HepG2 (cell line): ENCODE results near the gene GPALPP1. TPM values are rescaled to one million over a fixed set of nuclear protein-coding genes. Genes with fewer than 3 reads are reported as not detected.

Experiments
- ATAC-seq: fragments of 200-7000 bp; cut with Tn5 transposase; 3 replicates; pipeline ENCODE4 v1.9.1; 2020; ENCODE audit warnings: mild to moderate bottlenecking, moderate library complexity
- BruUV-seq: library from RNA; stranded (reverse); fragments of 400-500 nt; replicated peaks from 2 replicates; lab custom pipeline; 2021; lab: Mats Ljungman, UMichigan
- CTCF ChIA-PET: fragments of 300-600 bp; formaldehyde crosslinking; extraction: SDS; loops from one replicate; lab custom pipeline; 2021; ENCODE audit warnings: low total read pairs, inconsistent platforms, low intra/inter-chr PET ratio; lab: Yijun Ruan, JAX
- POLR2A ChIA-PET: fragments of 350-600 bp; sonication (Branson Sonifier 250); formaldehyde crosslinking; loops from one replicate; lab custom pipeline; 2020; ENCODE audit warnings: antibody characterized with exemption, inconsistent platforms; lab: Yijun Ruan, JAX
- DNase-seq: peaks from one replicate; pipeline ENCODE4 v3.0.0-alpha.2; 2015; ENCODE audit warnings: low spot score
- FAIRE-seq: peaks from 3 replicates; lab custom pipeline; 2011; peaks lifted over from hg19 to GRCh38; lab: Jason Lieb, UNC
- H2AFZ ChIP-seq: one replicate; pipeline ENCODE4 v1.6.1; 2011; ENCODE audit warnings: low read length, inconsistent platforms
- H3K27ac ChIP-seq: fragments of 300-600 bp; 3 replicates; pipeline ENCODE4 v1.8.0; 2011; ENCODE audit warnings: mixed run types, mild to moderate bottlenecking, mixed read lengths, low read length, inconsistent platforms; ENCODE audit not compliant: insufficient read depth; ENCODE audit errors: extremely low read length
- H3K27me3 ChIP-seq, 2 experiments: fragments of 200-600 bp in 1 of 2; 2 replicates in 1 of 2; 3 replicates in 1 of 2; pipeline versions ENCODE4 v1.6.0 to v1.8.0; 2011; ENCODE audit warnings: low read length in 2 of 2, mild to moderate bottlenecking in 2 of 2, moderate library complexity in 2 of 2, inconsistent platforms in 1 of 2; ENCODE audit not compliant: insufficient read depth in 2 of 2, control insufficient read depth in 1 of 2
- H3K36me3 ChIP-seq, 2 experiments: fragments of 200-600 bp in 1 of 2; replicated peaks in 1 of 2; 2 replicates in 1 of 2; 3 replicates in 1 of 2; pipeline versions ENCODE4 v1.5.1 to v1.8.0; 2011; ENCODE audit warnings: low read length in 2 of 2, inconsistent platforms in 1 of 2; ENCODE audit not compliant: insufficient read depth in 2 of 2, control insufficient read depth in 1 of 2
- H3K4me1 ChIP-seq: 2 replicates; pipeline ENCODE4 v1.5.1; 2012; ENCODE audit warnings: low read length, inconsistent platforms; ENCODE audit not compliant: insufficient read depth
- H3K4me2 ChIP-seq: 2 replicates; pipeline ENCODE4 v1.6.0; 2011; ENCODE audit warnings: low read depth, low read length, inconsistent platforms
- H3K4me3 ChIP-seq, 3 experiments: fragments of 200-600 bp in 1 of 3; sonication (generic), shearing (Covaris generic) in 1 of 3; replicated peaks in 1 of 3; 2 replicates each; pipeline ENCODE4 v1.5.1; 2011 to 2016; ENCODE audit warnings: low read length in 3 of 3, inconsistent platforms in 2 of 3, low read depth in 2 of 3, mild to moderate bottlenecking in 2 of 3, control low read depth in 1 of 3, mixed read lengths in 1 of 3; ENCODE audit not compliant: insufficient read depth in 1 of 3
- H3K79me2 ChIP-seq: one replicate; pipeline ENCODE4 v1.6.1; 2011; ENCODE audit warnings: low read length, inconsistent platforms; ENCODE audit not compliant: insufficient read depth
- H3K9ac ChIP-seq: 2 replicates; pipeline ENCODE4 v1.6.0; 2011; ENCODE audit warnings: mild to moderate bottlenecking, low read depth, low read length, inconsistent platforms; ENCODE audit not compliant: insufficient read depth
- H3K9me3 ChIP-seq: 2 replicates; pipeline ENCODE4 v1.5.1; 2012; ENCODE audit warnings: mild to moderate bottlenecking, low read length
- H4K20me1 ChIP-seq: 2 replicates; pipeline ENCODE4 v1.6.0; 2011; ENCODE audit warnings: inconsistent platforms, mild to moderate bottlenecking, low read length, moderate library complexity; ENCODE audit not compliant: insufficient read depth
- CSRNP2 ChIP-seq: sonication (generic); formaldehyde crosslinking; conservative IDR thresholded peaks from 2 replicates; pipeline ENCODE4 v1.8.0; 2022; ENCODE audit warnings: low read depth, missing genetic modification reagents
- HIVEP1 ChIP-seq: sonication (generic); formaldehyde crosslinking; IDR thresholded peaks from 2 replicates; pipeline ENCODE4 v1.4.0; 2020; ENCODE audit warnings: mild to moderate bottlenecking, missing genetic modification reagents
- MTF1 ChIP-seq: sonication (generic); formaldehyde crosslinking; IDR thresholded peaks from 2 replicates; pipeline ENCODE4 v1.5.0; 2020; ENCODE audit warnings: missing genetic modification reagents
- NCOA2 ChIP-seq: sonication (generic); formaldehyde crosslinking; IDR thresholded peaks from 2 replicates; pipeline ENCODE4 v1.8.0; 2022; ENCODE audit warnings: inconsistent platforms
- NFKB2 ChIP-seq: sonication (generic); formaldehyde crosslinking; IDR thresholded peaks from 2 replicates; pipeline ENCODE4 v1.4.0; 2020; ENCODE audit warnings: missing genetic modification reagents, borderline replicate concordance
- NONO ChIP-seq, 2 experiments: fragments of 450-650 bp in 1 of 2; sonication (generic) in 1 of 2; formaldehyde crosslinking in 1 of 2; IDR thresholded peaks in 1 of 2; conservative IDR thresholded peaks in 1 of 2; 2 replicates each; pipeline versions ENCODE4 v1.6.1 to v1.8.0; 2017 to 2022; ENCODE audit warnings: mild to moderate bottlenecking in 1 of 2, missing genetic modification reagents in 1 of 2, moderate library complexity in 1 of 2
- PRMT3 ChIP-seq: sonication (generic); formaldehyde crosslinking; IDR thresholded peaks from 2 replicates; pipeline ENCODE4 v1.8.1; 2022; ENCODE audit warnings: low read depth, mild to moderate bottlenecking, moderate library complexity, missing genetic modification reagents, borderline replicate concordance
- SCMH1 ChIP-seq: sonication (generic); formaldehyde crosslinking; IDR thresholded peaks from 2 replicates; pipeline ENCODE4 v1.9.0; 2021; ENCODE audit warnings: missing genetic modification reagents, mild to moderate bottlenecking, borderline replicate concordance
- STAG1 ChIP-seq: sonication (generic); formaldehyde crosslinking; IDR thresholded peaks from 2 replicates; pipeline ENCODE4 v1.4.0; 2020; ENCODE audit warnings: missing genetic modification reagents
- U2AF2 ChIP-seq: fragments of 200-400 bp; formaldehyde crosslinking; IDR thresholded peaks from 2 replicates; pipeline ENCODE4 v1.6.1; 2017; ENCODE audit warnings: low read depth, mild to moderate bottlenecking, low read length
- ZBTB20 ChIP-seq: sonication (generic); formaldehyde crosslinking; IDR thresholded peaks from 2 replicates; pipeline ENCODE4 v1.8.1; 2023; ENCODE audit warnings: missing genetic modification reagents, low read depth, mild to moderate bottlenecking, borderline replicate concordance
- ZFX ChIP-seq: sonication (generic); formaldehyde crosslinking; IDR thresholded peaks from 2 replicates; pipeline ENCODE4 v1.4.0; 2020; ENCODE audit warnings: mild to moderate bottlenecking, low read depth, missing genetic modification reagents, moderate library complexity
- ZNF143 ChIP-seq: sonication (generic); formaldehyde crosslinking; IDR thresholded peaks from 2 replicates; pipeline ENCODE4 v1.4.0; 2020; ENCODE audit warnings: missing genetic modification reagents
- ZNF224 ChIP-seq: sonication (generic); formaldehyde crosslinking; IDR thresholded peaks from 2 replicates; pipeline ENCODE4 v1.5.0; 2020; ENCODE audit warnings: mild to moderate bottlenecking, missing genetic modification reagents
- ZNF382 ChIP-seq: sonication (generic); formaldehyde crosslinking; IDR thresholded peaks from 2 replicates; pipeline ENCODE4 v1.5.0; 2020; ENCODE audit warnings: missing genetic modification reagents, mild to moderate bottlenecking, borderline replicate concordance
- ZNF605 ChIP-seq: sonication (generic); formaldehyde crosslinking; IDR thresholded peaks from 2 replicates; pipeline ENCODE4 v1.8.0; 2022; ENCODE audit warnings: mild to moderate bottlenecking, missing genetic modification reagents
- ZNF747 ChIP-seq: sonication (generic); formaldehyde crosslinking; IDR thresholded peaks from 2 replicates; pipeline ENCODE4 v1.8.1; 2023; ENCODE audit warnings: missing genetic modification reagents, mild to moderate bottlenecking, borderline replicate concordance
- WGBS: methylation state at CpG from one replicate; pipeline ENCODE4 v1.1.6; 2017; ENCODE audit warnings: low lambda C conversion rate; 5-methylcytosine and 5-hydroxymethylcytosine counted together
- in situ Hi-C: cut with HindIII; loops from 2 replicates; pipeline ENCODE4 v1.10.0; 2017; ENCODE audit warnings: low pct_unique_long_range_greater_than_20kb; ENCODE audit not compliant: extremely low pct_ligation_motif_present
- intact Hi-C: fragments of 100-400 bp; cut with micrococcal nuclease; formaldehyde crosslinking; loops from one replicate; pipeline ENCODE4 v1.10.0; 2022; ENCODE audit not compliant: unreplicated experiment
- polyA plus RNA-seq, 8 experiments: library from polyadenylated mRNA; depleted of rRNA in 3 of 8; stranded (reverse) in 7 of 8; unstranded in 1 of 8; fragments of >200 nt; fragmentation: Illumina TruSeq in 4 of 8; extraction: Trizol in 4 of 8; gene quantifications; 2 replicates each; pipeline versions ENCODE4 v1.2.1 to v1.2.3, GENCODE V29; 2011 to 2016; ENCODE audit warnings: low read depth in 4 of 8, missing spikeins in 1 of 8, mixed read lengths in 1 of 8; ENCODE audit not compliant: insufficient read depth in 1 of 8
- total RNA-seq, 5 experiments: library from RNA; depleted of rRNA; stranded (reverse); fragments of >200 nt; fragmentation: Illumina TruSeq; extraction: Trizol; gene quantifications; 2 replicates each; pipeline ENCODE4 v1.2.3, GENCODE V29; 2016; ENCODE audit warnings: low read depth in 1 of 5
- TF ChIP-seq, protein P1 (sequence below): sonication (generic); formaldehyde crosslinking; conservative IDR thresholded peaks from 2 replicates; pipeline ENCODE4 v1.4.0; 2020; ENCODE audit warnings: missing genetic modification reagents

GPALPP1 gene
- total and polyA plus RNA-seq, 2 of the 13 experiments (the other 11 are each of a cell fraction or from before 2014, with no cell fraction given): 12.1 to 23.1 TPM

DNA sequence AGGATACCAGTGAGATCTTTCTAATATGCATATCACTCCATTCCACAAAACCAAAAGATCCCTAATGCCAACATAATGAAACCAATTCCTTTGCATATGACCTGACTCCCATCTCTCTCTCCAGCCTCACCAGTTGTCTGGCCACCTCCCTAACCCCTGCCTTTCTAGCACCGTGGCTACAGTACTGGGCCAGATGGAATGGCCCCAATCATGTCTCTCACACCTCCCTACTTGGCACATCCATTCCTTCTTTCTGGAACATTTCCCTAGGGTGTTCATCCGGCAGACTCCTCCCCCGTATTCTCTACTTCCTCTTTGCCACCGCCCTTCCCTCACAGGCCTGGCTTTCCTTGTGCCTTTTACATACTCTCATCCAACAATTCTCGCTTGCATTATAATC lies 62.0 kb downstream of the GPALPP1 start:
- in situ Hi-C loops: no loop called here
- H3K9me3 ChIP-seq: no peaks in the 10 kb centered on the region
- H4K20me1 ChIP-seq: no peaks in the 10 kb centered on the region
- intact Hi-C loops: no loop called here
- H3K27me3 ChIP-seq: peaks cover 0 to 2% of the 10 kb centered on the region in 2 experiments; a peak in 2 of 5 replicates
- H3K9ac ChIP-seq: no peak overlapping the region
- no peak overlapping the region for H2AFZ ChIP-seq
- H3K27ac ChIP-seq: no peak overlapping the region
- no TSS peak for BruUV-seq
- no peak overlapping the region for H3K4me3 ChIP-seq
- H3K79me2 ChIP-seq: no peaks in the 10 kb centered on the region
- H3K4me1 ChIP-seq: peaks cover 6% of the 10 kb centered on the region
- DNase-seq (no peak), FAIRE-seq (no peak), ATAC-seq (no peak)
- H3K36me3 ChIP-seq: no peaks in the 10 kb centered on the region
- CTCF ChIA-PET: interaction anchor here (0.9 kb wide), 1 partner anchor 258 kb away, joined by 3 read pairs; no protein-coding TSS in a partner anchor
- WGBS: 54% methylated on average over 5 of the region's 5 CpGs
- TF ChIP-seq HIVEP1 (no peak), ZNF605 (CRISPR knock-in tag) (no peak), PRMT3 (CRISPR knock-in tag) (no peak), ZNF747 (CRISPR knock-in tag) (no peak), NFKB2 (no peak), ZNF224 (no peak), ZBTB20 (no peak), ZNF143 (CRISPR knock-in tag) (no peak), STAG1 (CRISPR knock-in tag) (no peak), MTF1 (CRISPR knock-in tag) (no peak), ZFX (no peak), CSRNP2 (no peak), NONO (IDR thresholded peaks at IDR 0.05) (no peak), NONO (CRISPR knock-in tag; conservative IDR thresholded peaks at IDR 0.05) (no peak), SCMH1 (no peak), NCOA2 (no peak), ZNF382 (no peak), U2AF2 (no peak)
- TF ChIP-seq, protein P1, sequence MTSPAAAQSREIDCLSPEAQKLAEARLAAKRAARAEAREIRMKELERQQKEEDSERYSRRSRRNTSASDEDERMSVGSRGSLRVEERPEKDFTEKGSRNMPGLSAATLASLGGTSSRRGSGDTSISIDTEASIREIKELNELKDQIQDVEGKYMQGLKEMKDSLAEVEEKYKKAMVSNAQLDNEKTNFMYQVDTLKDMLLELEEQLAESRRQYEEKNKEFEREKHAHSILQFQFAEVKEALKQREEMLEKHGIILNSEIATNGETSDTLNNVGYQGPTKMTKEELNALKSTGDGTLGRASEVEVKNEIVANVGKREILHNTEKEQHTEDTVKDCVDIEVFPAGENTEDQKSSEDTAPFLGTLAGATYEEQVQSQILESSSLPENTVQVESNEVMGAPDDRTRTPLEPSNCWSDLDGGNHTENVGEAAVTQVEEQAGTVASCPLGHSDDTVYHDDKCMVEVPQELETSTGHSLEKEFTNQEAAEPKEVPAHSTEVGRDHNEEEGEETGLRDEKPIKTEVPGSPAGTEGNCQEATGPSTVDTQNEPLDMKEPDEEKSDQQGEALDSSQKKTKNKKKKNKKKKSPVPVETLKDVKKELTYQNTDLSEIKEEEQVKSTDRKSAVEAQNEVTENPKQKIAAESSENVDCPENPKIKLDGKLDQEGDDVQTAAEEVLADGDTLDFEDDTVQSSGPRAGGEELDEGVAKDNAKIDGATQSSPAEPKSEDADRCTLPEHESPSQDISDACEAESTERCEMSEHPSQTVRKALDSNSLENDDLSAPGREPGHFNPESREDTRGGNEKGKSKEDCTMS (CRISPR knock-in tag): no peak
- no peak overlapping the region for H3K4me2 ChIP-seq
- POLR2A ChIA-PET: no interaction called here
